ENCODE measurements around the gene TARS3. TPM values are rescaled to one million over a fixed set of nuclear protein-coding genes. Genes with fewer than 3 reads are reported as not detected.

TARS3 gene
- total RNA-seq, 1 experiment from 2014 or later: 4.6 TPM

GRCh38 chr15:101625184-101625583 is 99.1 kb downstream of the TARS3 start:
- Histone ChIP-seq H3K9me2 (ENCODE audit: insufficient read depth) (no peaks in the 10 kb centered on the region), H3K4me3 (no peak overlapping the region), H3K9me3 (ENCODE audit: insufficient read depth, low read depth) (no peaks in the 10 kb centered on the region), H3K27ac (no peak overlapping the region), H3K27me3 (ENCODE audit: insufficient read depth, low read depth) (no peaks in the 10 kb centered on the region), H3F3A (ENCODE audit: insufficient read depth, low read depth) (no peaks in the 10 kb centered on the region), H3K4me2 (no peak overlapping the region), H4K20me1 (ENCODE audit: insufficient read depth) (no peaks in the 10 kb centered on the region), H3K79me2 (ENCODE audit: low read depth) (no peaks in the 10 kb centered on the region), H2AFZ (no peak overlapping the region), H3K36me3 (ENCODE audit: low read depth) (no peaks in the 10 kb centered on the region), H3K4me1 (replicated peaks; ENCODE audit: insufficient read depth) (peaks cover 13% of the 10 kb centered on the region; the same call in 1 of the 2 replicates)
- ChIA-PET POLR2A (ENCODE audit: unreplicated experiment) (no interaction called here), CTCF (no interaction called here)
- intact Hi-C loops (cut with micrococcal nuclease; ENCODE audit: unreplicated experiment): no loop called here
- no peak for TF ChIP-seq CTCF (conservative IDR thresholded peaks at IDR 0.05)
- TF ChIP-seq EZH2 (IDR thresholded peaks at IDR 0.05; ENCODE audit: low read depth): no peak
- DNase-seq: no peak
- no TSS peak for BruUV-seq (replicated peaks)

GRCh38 chr15:101623367-101624304 is 100.6 kb downstream of the TARS3 start:
- H3K9me3 ChIP-seq (ENCODE audit: insufficient read depth, low read depth): no peaks in the 10 kb centered on the region
- H2AFZ ChIP-seq: no peak overlapping the region
- H3F3A ChIP-seq (ENCODE audit: insufficient read depth, low read depth): no peaks in the 10 kb centered on the region
- H3K4me2 ChIP-seq: no peak overlapping the region
- BruUV-seq (replicated peaks): no TSS peak
- H3K27me3 ChIP-seq (ENCODE audit: insufficient read depth, low read depth): no peaks in the 10 kb centered on the region
- peaks cover 13% of the 10 kb centered on the region; the same call in 1 of the 2 replicates for H3K4me1 ChIP-seq (replicated peaks; ENCODE audit: insufficient read depth)
- CTCF ChIA-PET: no interaction called here
- no peaks in the 10 kb centered on the region for H3K79me2 ChIP-seq (ENCODE audit: low read depth)
- no peaks in the 10 kb centered on the region for H4K20me1 ChIP-seq (ENCODE audit: insufficient read depth)
- no peak for DNase-seq
- TF ChIP-seq EZH2 (IDR thresholded peaks at IDR 0.05; ENCODE audit: low read depth) (no peak), CTCF (conservative IDR thresholded peaks at IDR 0.05) (no peak)
- no peaks in the 10 kb centered on the region for H3K9me2 ChIP-seq (ENCODE audit: insufficient read depth)
- intact Hi-C loops (cut with micrococcal nuclease; ENCODE audit: unreplicated experiment): no loop called here
- H3K4me3 ChIP-seq: no peak overlapping the region
- POLR2A ChIA-PET (ENCODE audit: unreplicated experiment): interaction anchor here (0.7 kb wide), 1 partner anchor 160 kb away, joined by 3 read pairs; no protein-coding TSS in a partner anchor
- H3K27ac ChIP-seq: no peak overlapping the region
- H3K36me3 ChIP-seq (ENCODE audit: low read depth): no peaks in the 10 kb centered on the region

- TF ChIP-seq CTCF (conservative IDR thresholded peaks at IDR 0.05): no peak
- no peak for TF ChIP-seq EZH2 (IDR thresholded peaks at IDR 0.05; ENCODE audit: low read depth)
Observed at GRCh38 chr15:101621961-101622360, 102.3 kb downstream of the TARS3 start.

More at GRCh38 chr15:101621961-101622360, 102.3 kb downstream of the TARS3 start:
- Histone ChIP-seq H3K4me3 (no peak overlapping the region), H3K79me2 (ENCODE audit: low read depth) (no peaks in the 10 kb centered on the region), H3K9me2 (ENCODE audit: insufficient read depth) (no peaks in the 10 kb centered on the region), H3K36me3 (ENCODE audit: low read depth) (no peaks in the 10 kb centered on the region), H3K4me2 (no peak overlapping the region), H3K4me1 (replicated peaks; ENCODE audit: insufficient read depth) (peaks cover 13% of the 10 kb centered on the region; the same call in 1 of the 2 replicates), H3K9me3 (ENCODE audit: insufficient read depth, low read depth) (no peaks in the 10 kb centered on the region), H2AFZ (no peak overlapping the region), H3K27ac (no peak overlapping the region), H3K27me3 (ENCODE audit: insufficient read depth, low read depth) (no peaks in the 10 kb centered on the region), H3F3A (ENCODE audit: insufficient read depth, low read depth) (no peaks in the 10 kb centered on the region), H4K20me1 (ENCODE audit: insufficient read depth) (no peaks in the 10 kb centered on the region)
- BruUV-seq (replicated peaks): no TSS peak
- DNase-seq: no peak
- ChIA-PET CTCF (no interaction called here), POLR2A (ENCODE audit: unreplicated experiment) (no interaction called here)
- intact Hi-C loops (cut with micrococcal nuclease; ENCODE audit: unreplicated experiment): no loop called here
